Keratinocyte (primary cell): ENCODE measurements around the gene ZSCAN25. TPM values are rescaled to one million over a fixed set of nuclear protein-coding genes. Genes with fewer than 3 reads are reported as not detected.

Source experiments
- DNase-seq: peaks from one replicate; pipeline ENCODE4 v3.0.0-alpha.2; 2011; ENCODE audit warnings: low read depth, missing footprints, low spot score
- FAIRE-seq: peaks from 2 replicates; lab custom pipeline; 2011; peaks lifted over from hg19 to GRCh38; lab: Jason Lieb, UNC
- H2AFZ ChIP-seq: 2 replicates; pipeline ENCODE4 v1.6.0; 2012; ENCODE audit warnings: low read length, control low read depth, inconsistent platforms; ENCODE audit not compliant: control insufficient read depth
- H3K27ac ChIP-seq: 2 replicates; pipeline ENCODE4 v1.5.1; 2011; ENCODE audit warnings: low read length; ENCODE audit not compliant: control insufficient read depth, insufficient read depth
- H3K27me3 ChIP-seq: 3 replicates; pipeline ENCODE4 v1.6.0; 2011; ENCODE audit warnings: low read length; ENCODE audit not compliant: control insufficient read depth, insufficient read depth; ENCODE audit errors: extremely low read depth
- H3K36me3 ChIP-seq, 2 experiments: 2 replicates in 1 of 2; 3 replicates in 1 of 2; pipeline ENCODE4 v1.5.1; 2011; ENCODE audit warnings: low read length in 2 of 2, mild to moderate bottlenecking in 1 of 2; ENCODE audit not compliant: control insufficient read depth in 2 of 2, insufficient read depth in 2 of 2; ENCODE audit errors: extremely low read depth in 1 of 2
- H3K4me1 ChIP-seq: 3 replicates; pipeline ENCODE4 v1.5.1; 2011; ENCODE audit warnings: low read length; ENCODE audit not compliant: control insufficient read depth, insufficient read depth; ENCODE audit errors: extremely low read depth
- H3K4me2 ChIP-seq: 3 replicates; pipeline ENCODE4 v1.6.0; 2011; ENCODE audit warnings: low read depth, low read length; ENCODE audit not compliant: control insufficient read depth, insufficient read depth; ENCODE audit errors: extremely low read depth
- H3K4me3 ChIP-seq, 3 experiments: fragments of 200-600 bp in 1 of 3; sonication (generic) in 1 of 3; 2 replicates in 2 of 3; 3 replicates in 1 of 3; pipeline ENCODE4 v1.5.1; 2011 to 2016; ENCODE audit warnings: low read length in 3 of 3, mild to moderate bottlenecking in 3 of 3, control low read depth in 2 of 3, inconsistent platforms in 1 of 3, low read depth in 1 of 3, mixed read lengths in 1 of 3, mixed run types in 1 of 3, moderate library complexity in 1 of 3; ENCODE audit not compliant: control insufficient read depth in 2 of 3, insufficient read depth in 2 of 3; ENCODE audit errors: extremely low read depth in 1 of 3
- H3K79me2 ChIP-seq: 2 replicates; pipeline ENCODE4 v1.6.0; 2012; ENCODE audit warnings: low read length; ENCODE audit not compliant: control insufficient read depth, insufficient read depth
- H3K9ac ChIP-seq: 3 replicates; pipeline ENCODE4 v1.6.0; 2011; ENCODE audit warnings: low read length; ENCODE audit not compliant: control insufficient read depth, insufficient read depth; ENCODE audit errors: extremely low read depth
- H3K9me1 ChIP-seq: 3 replicates; pipeline ENCODE4 v1.6.0; 2011; ENCODE audit warnings: low read length; ENCODE audit not compliant: control insufficient read depth, insufficient read depth; ENCODE audit errors: extremely low read depth
- H3K9me3 ChIP-seq: 2 replicates; pipeline ENCODE4 v1.5.1; 2012; ENCODE audit warnings: low read depth, low read length; ENCODE audit not compliant: control insufficient read depth
- H4K20me1 ChIP-seq: 3 replicates; pipeline ENCODE4 v1.6.0; 2011; ENCODE audit warnings: low read length; ENCODE audit not compliant: control insufficient read depth, insufficient read depth; ENCODE audit errors: extremely low read depth
- CTCF ChIP-seq, 3 experiments: IDR thresholded peaks in 1 of 3; conservative IDR thresholded peaks in 1 of 3; optimal IDR thresholded peaks in 1 of 3; 2 replicates in 2 of 3; 3 replicates in 1 of 3; pipeline versions ENCODE3 to v1.5.1; 2011; ENCODE audit warnings: low read length in 3 of 3, mild to moderate bottlenecking in 3 of 3, moderate library complexity in 2 of 3, control low read depth in 1 of 3, inconsistent platforms in 1 of 3; ENCODE audit not compliant: insufficient read depth in 2 of 3; ENCODE audit errors: extremely low read depth in 1 of 3
- EZH2 ChIP-seq: IDR thresholded peaks from one replicate; pipeline ENCODE4 v1.6.1; 2012; ENCODE audit warnings: inconsistent platforms, mild to moderate bottlenecking, low read length, moderate library complexity
- dilution Hi-C: fragments of 300-500 bp; cut with MboI; formaldehyde crosslinking; loops from one replicate; pipeline ENCODE4 v1.7.0; 2020; ENCODE audit warnings: low sequenced_read_pairs; ENCODE audit not compliant: extremely low pct_ligation_motif_present
- polyA plus RNA-seq, 5 experiments: library from polyadenylated mRNA; depleted of rRNA in 3 of 5; stranded (reverse) in 3 of 5; stranded (forward) in 1 of 5; unstranded in 1 of 5; fragments of >200 nt; gene quantifications; 1 replicate in 1 of 5; 2 replicates in 3 of 5; 3 replicates in 1 of 5; pipeline versions ENCODE4 v1.2.1 to v1.2.3, GENCODE V29; 2011 to 2012; ENCODE audit warnings: missing spikeins in 2 of 5, low read depth in 1 of 5, low replicate concordance in 1 of 5

ZSCAN25 gene
- polyA plus RNA-seq, 1 donor (not counting 4 experiments of a cell fraction or from before 2014, with no cell fraction given), result 13.1 TPM

GRCh38 chr7:99571768-99572167 is 45.0 kb upstream of the ZSCAN25 start:
- dilution Hi-C loops, result no loop called here
- H2AFZ ChIP-seq, result no peak overlapping the region
- TF ChIP-seq EZH2 (no peak), CTCF (optimal IDR thresholded peaks at IDR 0.05 in 1 of 3, IDR thresholded peaks at IDR 0.05 in 1 of 3, conservative IDR thresholded peaks at IDR 0.05 in 1 of 3; ENCODE audit: extremely low read depth in 1 of 3, insufficient read depth in 2 of 3, low read length in 3 of 3) (no peak)
- H3K9me3 ChIP-seq, result no peaks in the 10 kb centered on the region
- H3K27ac ChIP-seq, result no peak overlapping the region
- no peak overlapping the region for H3K4me3 ChIP-seq
- DNase-seq, result no peak
- H3K9ac ChIP-seq, result no peak overlapping the region
- peaks cover 0 to 20% of the 10 kb centered on the region in 2 experiments for H3K36me3 ChIP-seq
- H3K4me1 ChIP-seq, result no peaks in the 10 kb centered on the region
- no peaks in the 10 kb centered on the region for H4K20me1 ChIP-seq
- FAIRE-seq, result no peak
- no peaks in the 10 kb centered on the region for H3K27me3 ChIP-seq
- H3K9me1 ChIP-seq, result peaks cover 2% of the 10 kb centered on the region
- H3K79me2 ChIP-seq, result peaks cover 3% of the 10 kb centered on the region
- no peak overlapping the region for H3K4me2 ChIP-seq

- Histone ChIP-seq H3K79me2 (peaks cover 3% of the 10 kb centered on the region), H3K4me2 (no peak overlapping the region), H3K9ac (no peak overlapping the region), H3K9me3 (no peaks in the 10 kb centered on the region), H3K27ac (no peak overlapping the region), H3K9me1 (peaks cover 2% of the 10 kb centered on the region), H3K27me3 (no peaks in the 10 kb centered on the region), H4K20me1 (no peaks in the 10 kb centered on the region), H2AFZ (no peak overlapping the region), H3K36me3 (peaks cover 0 to 20% of the 10 kb centered on the region in 2 experiments), H3K4me1 (peaks cover 3% of the 10 kb centered on the region), H3K4me3 (no peak overlapping the region)
- dilution Hi-C loops, result no loop called here
- TF ChIP-seq CTCF (optimal IDR thresholded peaks at IDR 0.05 in 1 of 3, IDR thresholded peaks at IDR 0.05 in 1 of 3, conservative IDR thresholded peaks at IDR 0.05 in 1 of 3; ENCODE audit: extremely low read depth in 1 of 3, insufficient read depth in 2 of 3, low read length in 3 of 3) (no peak), EZH2 (no peak)
- no peak for DNase-seq
- peak; percentile 5 for FAIRE-seq
Measured at GRCh38 chr7:99573257-99573656, 43.5 kb upstream of the ZSCAN25 start.
